Inflammatory macrophage treated with lipopolysaccharide for 1 hour (primary cell): ENCODE measurements around the gene TBC1D25.
"Not testable (repeated sequence)": the region's sequence is repeated elsewhere in the genome, so short reads cannot be mapped to it uniquely, and the experiment has no call there.

Experiments used
- DNase-seq, 2 donors: peaks; one replicate each; pipeline ENCODE4 v3.0.0-alpha.2; 2020 to 2022

The TBC1D25 gene

GRCh38 chrX:48516285-48516684, 23.2 kb upstream of the TBC1D25 start:
- no peak for DNase-seq

- DNase-seq = no peak
Observed at GRCh38 chrX:48516987-48517386, 22.5 kb upstream of the TBC1D25 start.

- DNase-seq = not testable (repeated sequence)
Observed at GRCh38 chrX:48519481-48519880, 20.0 kb upstream of the TBC1D25 start.

GRCh38 chrX:48520455-48520854, 19.1 kb upstream of the TBC1D25 start:
- no peak for DNase-seq

GRCh38 chrX:48520976-48521352, 18.6 kb upstream of the TBC1D25 start:
- DNase-seq = no peak

GRCh38 chrX:48521353-48522243, 17.9 kb upstream of the TBC1D25 start, which contains the start of gene EBP:
TSS of gene EBP (plus strand) at chrX:48521808. CDS start at chrX:48523772, 1,964 bp downstream.
- DNase-seq = peak; percentile 85 to 87

- no peak for DNase-seq
Observed at GRCh38 chrX:48522291-48522690, 17.2 kb upstream of the TBC1D25 start.

GRCh38 chrX:48523682-48524081, 15.8 kb upstream of the TBC1D25 start:
- DNase-seq = no peak

GRCh38 chrX:48525853-48526252, 13.7 kb upstream of the TBC1D25 start:
- DNase-seq = not testable (repeated sequence)

- no peak for DNase-seq
Observed at GRCh38 chrX:48530736-48531135, 8.8 kb upstream of the TBC1D25 start.

GRCh38 chrX:48531358-48531959, 8.1 kb upstream of the TBC1D25 start:
- DNase-seq = peak in 1 of 2 donors; percentile 28

GRCh38 chrX:48532161-48532560, 7.4 kb upstream of the TBC1D25 start:
- DNase-seq = peak in 1 of 2 donors; percentile 9

- DNase-seq = no peak
Observed at GRCh38 chrX:48533165-48533564, 6.3 kb upstream of the TBC1D25 start.

- DNase-seq = no peak
Observed at GRCh38 chrX:48538641-48539344, 721 bp upstream of the TBC1D25 start.

- peak; percentile 49 to 62 for DNase-seq
Observed at GRCh38 chrX:48540028-48540375, 488 bp downstream of the TBC1D25 start.

GRCh38 chrX:48540480-48540879, 966 bp downstream of the TBC1D25 start:
- no peak for DNase-seq

GRCh38 chrX:48541140-48541814, 1.8 kb downstream of the TBC1D25 start:
- no peak for DNase-seq

- DNase-seq = no peak
Observed at GRCh38 chrX:48548871-48549270, 9.4 kb downstream of the TBC1D25 start.

- not testable (repeated sequence) for DNase-seq
Observed at GRCh38 chrX:48555731-48556325, 16.3 kb downstream of the TBC1D25 start.

GRCh38 chrX:48558271-48558670, 18.8 kb downstream of the TBC1D25 start:
- DNase-seq = peak; percentile 6 to 63

GRCh38 chrX:48559636-48560035, 20.1 kb downstream of the TBC1D25 start:
- DNase-seq = no peak

GRCh38 chrX:48560056-48560455, 20.5 kb downstream of the TBC1D25 start:
- no peak for DNase-seq

GRCh38 chrX:48560681-48561080, 21.2 kb downstream of the TBC1D25 start:
- no peak for DNase-seq
